22Rv1 (cell line): Measurements from ENCODE around the gene SLC9B2.

Experiments
- CTCF ChIP-seq: fragments of 450-650 bp; IDR thresholded peaks from 2 replicates; pipeline ENCODE4 v1.5.1; 2017; ENCODE audit warnings: mild to moderate bottlenecking
- ZFX ChIP-seq: fragments of 450-650 bp; IDR thresholded peaks from 2 replicates; pipeline ENCODE4 v1.6.1; 2017; ENCODE audit warnings: antibody characterized with exemption, borderline replicate concordance

- no peak for TF ChIP-seq CTCF
- no peak for TF ChIP-seq ZFX
These were observed 8.6 kb downstream of the SLC9B2 start for GRCh38 chr4:103067841-103068547.
